Right lung (tissue), 5 donors: ENCODE data around the gene PTPRR. TPM values are rescaled to one million over a fixed set of nuclear protein-coding genes. Genes with fewer than 3 reads are reported as not detected.
"Not testable (repeated sequence)": the region's sequence is repeated elsewhere in the genome, so short reads cannot be mapped to it uniquely, and the experiment has no call there.

ENCODE experiments used
- DNase-seq, 2 donors: peaks; one replicate each; pipeline ENCODE4 v3.0.0-alpha.2; 2013
- polyA plus RNA-seq, 5 donors: library from polyadenylated mRNA; unstranded; fragments of 120-200 nt; gene quantifications; one replicate each; pipeline versions ENCODE4 v1.2.1 to v1.2.3, GENCODE V29; 2013; ENCODE audit warnings: inconsistent platforms in 1 of 5, low replicate concordance in 1 of 5; ENCODE audit not compliant: insufficient read length in 5 of 5, insufficient read depth in 1 of 5

PTPRR gene
- polyA plus RNA-seq, 5 donors: 0.10 to 0.32 (median 0.18) TPM

DNA sequence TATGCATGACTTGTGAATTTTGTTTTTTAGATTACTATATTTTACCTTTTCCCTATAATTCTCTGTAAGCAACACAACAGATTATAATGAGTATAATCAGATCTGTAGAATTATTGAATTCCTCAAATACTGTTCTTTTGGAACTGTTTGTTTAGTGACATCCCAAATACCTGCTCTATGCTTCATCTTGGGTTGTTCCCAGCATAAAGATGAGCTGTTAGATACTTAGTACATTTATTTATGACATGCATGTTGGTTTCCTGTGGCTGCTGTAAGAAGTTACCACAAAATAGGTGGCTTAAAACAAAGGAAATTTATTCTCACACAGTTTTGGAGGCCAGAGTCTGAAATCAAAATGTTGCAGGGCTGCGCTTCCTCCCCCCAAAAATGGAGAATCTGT, 78.4 kb downstream of the PTPRR start:
- DNase-seq: no peak

DNA sequence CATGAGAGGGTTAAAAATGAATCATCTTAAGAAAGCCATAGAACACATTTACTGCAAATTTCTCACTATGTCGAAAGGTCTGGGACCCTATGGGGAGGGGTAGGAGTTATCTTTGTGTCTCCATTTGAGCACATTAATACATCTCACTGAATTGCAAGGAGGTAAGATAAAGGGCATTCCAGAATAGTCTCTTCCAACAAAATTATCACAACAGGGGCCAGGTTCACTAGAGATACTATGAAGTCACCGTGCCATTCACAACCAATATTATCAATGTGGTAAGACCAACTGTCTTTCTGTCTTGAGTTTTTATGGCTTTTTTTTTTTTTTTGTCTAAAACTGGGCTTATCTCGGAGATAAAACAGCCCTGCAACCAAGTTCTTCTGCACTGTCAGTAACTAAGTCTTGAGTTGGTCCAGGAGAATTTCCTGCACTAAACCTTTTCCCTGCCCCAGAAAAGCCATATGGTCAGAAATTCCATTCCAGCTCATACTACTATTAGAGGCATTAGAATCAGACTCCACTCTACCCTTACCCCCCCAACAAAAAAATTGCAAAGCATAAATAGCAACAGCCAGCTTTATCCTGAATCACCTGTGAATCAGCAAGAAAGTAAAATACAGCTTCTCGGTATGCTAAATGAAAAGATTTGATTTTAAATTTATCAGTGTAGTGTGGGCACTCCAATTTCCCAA, 79.7 kb downstream of the PTPRR start:
- DNase-seq: no peak

DNA sequence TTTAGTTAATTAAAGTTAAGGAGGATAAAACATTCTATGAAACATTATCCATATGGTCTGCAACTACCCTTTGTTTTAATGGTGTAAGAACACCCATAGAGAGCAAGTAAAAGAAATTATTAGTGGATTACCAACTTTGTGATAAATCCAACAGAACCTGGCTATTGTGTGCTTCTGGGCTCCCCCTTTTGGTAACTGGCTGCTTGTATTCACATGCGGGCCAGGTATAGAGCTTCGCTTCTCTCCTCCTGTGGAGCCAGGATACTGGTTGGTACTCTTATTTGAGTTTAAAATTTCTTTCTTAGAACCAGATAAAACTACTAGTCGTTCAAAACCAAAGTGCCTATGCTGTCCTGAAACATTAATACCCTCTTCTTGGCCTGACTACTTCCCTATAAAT, 81.0 kb downstream of the PTPRR start:
- DNase-seq: no peak

DNA sequence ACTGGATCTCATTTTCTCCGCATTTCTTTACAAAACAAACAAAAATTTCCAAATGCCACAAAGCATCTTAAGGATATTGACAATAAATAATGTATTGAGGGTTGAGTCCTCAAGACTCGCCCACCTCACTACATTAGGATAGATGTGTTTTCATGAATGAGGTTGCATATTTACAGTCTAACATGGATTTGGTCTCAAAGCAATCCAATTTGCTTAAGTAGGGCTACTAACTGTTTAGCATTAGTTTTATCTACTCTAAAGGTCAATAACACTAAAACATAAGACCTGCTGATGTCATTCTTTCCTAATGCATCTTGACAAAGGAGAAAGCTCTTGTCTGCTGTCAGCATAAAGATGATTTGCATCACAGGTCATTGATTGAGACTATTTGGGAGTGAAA, 82.4 kb downstream of the PTPRR start:
- DNase-seq: no peak

DNA sequence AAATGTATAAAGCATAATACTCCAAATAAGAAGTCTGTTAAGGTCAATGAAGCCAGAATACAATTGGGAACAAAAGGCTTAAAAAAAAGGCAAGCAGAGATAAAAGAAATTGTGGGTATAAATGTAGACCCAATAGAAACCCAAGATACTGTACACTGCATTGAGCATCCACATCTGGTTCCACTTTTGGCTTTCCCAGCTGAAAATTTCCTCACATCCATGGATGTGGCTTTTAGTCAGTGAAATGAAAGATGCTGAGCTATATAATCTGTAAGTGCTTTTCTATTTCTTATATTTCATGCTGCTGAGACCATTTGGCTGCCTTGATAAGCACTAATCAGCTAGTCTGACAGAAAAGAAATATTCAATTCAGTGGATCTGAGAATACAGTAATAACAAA, 83.5 kb downstream of the PTPRR start:
- DNase-seq: no peak

DNA sequence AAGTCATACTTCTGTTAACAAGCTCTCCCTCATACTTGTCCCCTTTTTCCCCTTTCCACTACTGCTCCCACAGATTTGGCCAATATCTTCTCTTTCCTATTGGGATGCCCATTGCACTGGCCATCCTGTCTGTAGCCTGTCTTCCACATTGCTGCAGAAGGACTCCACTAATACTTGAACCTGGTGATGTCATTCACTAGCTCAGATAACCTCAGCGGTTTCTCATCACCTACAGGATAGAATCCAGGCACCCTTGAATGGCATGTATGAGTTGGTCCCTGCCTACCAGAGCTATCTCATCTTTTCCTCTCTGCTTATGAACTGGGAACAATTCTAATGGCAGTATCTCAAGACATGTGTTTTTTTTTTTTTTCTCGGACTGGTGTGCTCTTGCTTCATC, 84.6 kb downstream of the PTPRR start:
- DNase-seq: no peak

DNA sequence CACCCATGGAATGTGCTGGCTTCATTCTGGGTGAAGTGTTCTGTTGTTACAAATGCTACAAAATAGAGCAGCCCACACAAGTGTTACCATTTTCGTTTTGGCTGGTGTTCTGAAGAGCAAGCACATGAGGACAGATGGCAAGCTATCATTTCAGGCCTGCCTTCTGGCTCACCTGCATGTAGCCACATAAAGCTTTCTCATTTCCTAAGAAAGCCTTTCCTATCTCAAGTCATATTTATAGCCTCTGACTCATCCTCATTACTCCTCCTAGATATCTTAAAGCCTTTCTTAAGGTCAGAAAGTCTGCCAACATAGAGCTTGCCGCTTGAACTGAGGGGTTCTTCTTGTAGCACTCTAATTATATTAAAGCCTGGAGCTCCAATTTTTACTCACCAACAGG, 89.0 kb downstream of the PTPRR start:
- DNase-seq: no peak

DNA sequence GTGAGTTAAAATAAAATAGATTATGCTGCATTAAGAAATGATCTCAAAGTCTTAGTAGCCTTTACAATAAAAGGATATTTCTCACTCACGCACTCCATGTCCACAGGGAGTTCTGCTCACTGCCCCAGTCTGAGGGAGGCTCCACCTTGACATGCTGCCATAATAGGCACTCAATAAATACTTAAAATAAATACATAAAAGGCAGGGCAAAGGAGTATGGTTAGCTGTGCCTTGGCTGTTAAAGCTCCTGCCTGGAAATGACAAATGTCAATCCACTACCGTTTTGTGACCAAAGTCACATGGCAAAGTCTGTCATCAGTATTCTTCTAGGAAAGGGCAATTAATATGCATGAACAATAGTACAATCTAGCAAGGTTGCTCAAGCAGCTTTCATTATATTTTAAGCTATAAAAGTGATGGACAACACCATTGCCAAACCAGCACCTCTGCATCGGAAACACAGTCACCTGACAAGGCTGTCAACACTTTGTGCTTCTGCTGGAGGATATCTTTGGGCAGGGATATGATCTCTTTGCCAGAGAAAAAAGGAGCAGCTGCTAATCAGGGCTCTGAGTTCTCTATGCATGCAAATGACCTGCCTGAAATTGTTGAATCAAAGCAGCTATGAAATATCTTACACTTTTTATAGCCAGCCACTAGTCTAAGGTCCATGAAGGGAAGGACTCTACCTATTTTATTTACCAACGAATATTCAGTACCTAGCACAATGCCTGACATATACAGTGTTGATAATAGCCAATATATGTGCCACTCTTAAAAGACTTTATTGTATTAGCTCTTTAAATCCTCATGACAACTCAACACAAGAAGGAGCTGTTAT, 90.1 kb downstream of the PTPRR start:
- no peak for DNase-seq

DNA sequence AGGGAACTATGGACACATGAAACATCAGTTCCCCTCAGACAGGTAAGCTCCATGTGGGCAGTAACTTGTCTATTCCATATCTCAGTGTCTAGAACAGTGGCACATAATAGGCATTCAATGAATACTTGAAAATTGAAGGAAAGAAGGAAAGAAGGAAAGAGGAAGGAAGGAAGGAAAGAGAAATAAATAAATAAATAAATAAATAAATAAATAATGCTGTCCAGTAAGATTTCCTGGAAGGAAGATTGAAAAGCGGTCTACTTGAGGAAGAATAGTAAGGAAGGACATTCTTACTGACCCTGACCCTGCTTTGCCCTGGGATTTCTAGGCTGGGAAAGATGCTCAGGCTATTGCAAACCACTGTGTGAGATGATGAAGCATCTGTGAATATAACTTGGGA, 91.5 kb downstream of the PTPRR start:
- DNase-seq: no peak

DNA sequence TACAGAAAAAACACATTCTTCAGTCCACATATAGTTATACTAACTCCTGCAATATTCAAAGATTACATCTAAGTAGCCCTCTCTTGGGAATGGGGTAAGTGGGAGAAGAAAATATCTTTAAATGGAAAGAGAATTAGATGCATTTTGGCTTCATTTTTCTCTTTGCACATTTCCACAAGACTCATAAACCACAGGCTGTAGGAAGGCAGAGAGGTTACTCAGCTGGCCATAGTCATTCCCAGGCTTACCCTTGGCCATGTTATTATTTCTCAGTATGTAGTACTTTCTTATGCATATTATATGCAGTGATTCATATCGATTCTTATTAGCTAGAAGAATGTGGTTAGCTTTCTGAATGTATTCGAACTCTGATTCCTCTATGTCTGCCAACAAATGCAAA, 92.2 kb downstream of the PTPRR start:
- DNase-seq: no peak

DNA sequence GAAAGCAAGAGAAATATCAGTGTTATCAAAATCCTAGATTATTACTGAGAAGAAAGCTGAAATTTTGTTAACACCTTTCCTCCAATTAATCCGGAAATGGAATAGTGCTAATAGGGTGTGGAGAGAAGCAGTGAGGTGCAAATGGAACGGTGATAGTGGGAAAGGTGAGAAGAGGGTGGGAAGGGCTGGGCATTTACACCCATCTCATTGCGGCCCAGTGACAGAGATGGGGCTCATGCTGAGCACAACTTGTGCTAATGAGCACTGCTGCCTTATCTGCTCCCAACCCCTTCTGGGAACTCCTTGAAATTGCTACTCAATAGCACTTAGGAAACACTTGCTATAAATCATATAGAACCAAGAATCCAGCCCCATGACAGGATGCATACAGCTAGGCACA, 94.4 kb downstream of the PTPRR start:
- DNase-seq: no peak

DNA sequence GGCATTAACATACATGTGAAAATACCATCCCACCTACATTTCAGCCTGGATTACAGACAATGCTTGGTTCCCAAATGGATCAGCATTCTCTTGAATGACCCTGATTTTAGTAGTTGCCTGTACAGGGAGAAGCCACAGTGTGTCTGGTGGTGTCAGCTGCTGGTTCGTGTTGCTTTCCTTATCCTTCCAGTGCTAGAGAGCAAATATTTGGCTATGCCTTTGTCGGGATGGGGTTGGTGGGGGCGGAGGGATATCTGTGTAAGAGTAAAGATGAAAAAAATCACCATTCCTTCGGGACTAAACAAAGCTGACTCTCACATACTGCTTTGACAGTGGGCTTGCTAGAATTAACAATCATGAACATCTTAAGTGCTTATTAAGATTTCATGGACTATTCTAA, 96.0 kb downstream of the PTPRR start:
- no peak for DNase-seq

DNA sequence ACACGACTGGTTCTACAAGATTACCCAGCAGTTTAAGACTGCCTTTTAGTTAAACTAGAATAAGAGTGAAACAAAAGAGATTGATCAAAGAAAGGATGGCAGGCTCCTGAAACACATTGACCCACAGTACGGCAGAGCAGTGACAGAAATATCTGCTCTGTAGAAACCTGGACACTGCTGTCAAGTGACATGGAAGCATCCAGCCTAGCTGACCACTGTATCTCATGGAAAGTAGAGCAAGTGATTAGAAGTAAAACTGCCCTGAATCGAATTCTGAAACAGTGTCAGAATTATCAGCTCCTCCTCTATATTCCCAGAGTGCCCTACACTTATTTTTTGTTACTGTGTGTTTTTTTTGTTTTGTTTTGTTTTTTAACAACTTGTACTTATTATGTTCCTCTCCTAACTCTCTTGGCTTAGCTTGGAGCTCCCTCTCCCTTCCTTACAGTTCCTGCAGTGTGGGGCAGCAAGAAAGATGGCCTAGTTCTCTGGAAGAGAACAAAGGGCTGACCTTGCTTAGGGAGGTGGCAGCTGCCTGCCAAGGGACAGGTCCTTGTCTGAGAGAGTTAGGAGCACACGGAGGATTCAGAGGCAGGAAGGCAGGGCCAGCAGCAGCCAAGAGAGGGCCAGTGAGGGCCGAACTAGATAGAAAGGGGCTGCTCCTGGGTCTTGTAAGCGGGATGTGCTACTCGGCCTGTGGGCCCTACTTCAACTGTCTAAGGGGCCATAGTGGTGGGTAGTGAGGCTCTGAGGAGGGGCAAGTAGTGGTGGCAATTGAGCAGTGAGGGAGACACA, 97.2 kb downstream of the PTPRR start:
- no peak for DNase-seq

DNA sequence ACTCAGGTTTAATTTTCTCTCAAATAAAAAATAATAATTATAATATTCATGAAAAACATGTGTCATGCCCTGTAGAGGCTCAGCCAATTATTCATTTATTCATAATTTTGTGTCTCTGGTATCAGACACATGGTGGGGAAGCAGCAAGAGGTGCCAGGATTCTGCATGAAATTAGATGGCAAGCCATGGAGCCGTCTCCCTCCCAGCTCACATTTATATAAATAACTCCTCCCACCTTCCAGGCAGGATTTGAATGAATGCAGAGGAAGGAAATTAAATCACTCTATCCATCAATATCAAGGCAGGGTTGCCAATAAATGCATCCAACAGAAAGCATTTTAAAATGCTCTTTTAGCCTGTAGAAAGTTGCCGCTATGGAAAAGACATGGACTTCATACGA, 98.1 kb downstream of the PTPRR start:
- no peak for DNase-seq

DNA sequence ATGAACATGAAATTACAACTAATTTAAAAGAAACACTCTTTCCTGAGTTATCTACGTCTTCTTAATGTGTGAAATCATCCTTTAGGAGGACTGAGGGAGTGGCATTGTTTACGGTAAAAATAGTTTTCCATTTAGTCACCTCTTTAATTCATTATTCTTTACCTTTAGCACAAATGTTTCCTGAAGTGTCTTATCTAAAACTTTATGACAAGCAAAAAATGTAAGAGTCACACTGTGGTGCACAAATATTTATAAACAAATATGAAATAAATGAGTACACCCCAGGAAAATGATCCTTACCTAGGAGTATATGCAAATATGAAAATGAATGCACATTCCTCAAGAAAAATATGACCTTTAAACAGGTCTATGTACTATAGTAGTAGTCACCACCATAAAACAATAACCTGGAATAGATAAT, 104.6 kb downstream of the PTPRR start:
- no peak for DNase-seq

DNA sequence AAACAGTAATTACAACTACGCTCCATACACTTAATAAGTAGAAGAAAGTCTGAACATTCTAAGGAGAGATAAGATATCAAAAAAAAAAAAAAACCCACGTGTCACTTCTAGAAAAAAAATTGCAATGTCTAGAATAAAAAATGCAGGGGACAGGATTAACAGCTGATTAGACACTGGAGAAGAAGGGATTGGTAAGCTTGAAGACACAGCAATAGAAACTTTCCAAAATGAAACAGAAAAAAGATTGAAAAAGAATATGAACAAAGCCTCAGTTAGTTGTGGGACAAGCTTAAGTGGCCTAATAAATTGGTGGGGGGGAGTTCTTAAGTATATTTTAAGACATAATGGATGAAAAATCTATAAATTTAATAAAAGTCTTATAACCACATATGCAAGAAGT, 105.5 kb downstream of the PTPRR start:
- no peak for DNase-seq

DNA sequence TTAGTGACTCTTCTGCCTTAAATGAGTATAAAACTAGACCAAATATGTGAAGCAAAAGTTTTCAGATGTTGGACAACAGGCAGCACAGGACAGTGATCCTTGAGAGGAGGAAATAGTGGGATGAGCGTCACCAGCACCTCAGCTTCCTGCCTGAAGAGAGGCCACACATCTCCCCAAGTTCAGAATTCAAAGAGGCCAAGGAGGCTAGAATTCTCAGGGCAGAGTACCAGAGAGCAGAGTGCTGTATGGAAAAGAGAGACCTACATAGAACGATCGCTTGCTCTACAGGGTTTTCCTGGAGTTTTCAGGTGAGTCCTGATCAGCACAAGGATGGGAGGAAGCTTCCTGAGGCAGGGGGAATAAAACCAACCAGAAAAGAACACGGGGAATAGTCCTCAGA, 107.0 kb downstream of the PTPRR start:
- DNase-seq: no peak

DNA sequence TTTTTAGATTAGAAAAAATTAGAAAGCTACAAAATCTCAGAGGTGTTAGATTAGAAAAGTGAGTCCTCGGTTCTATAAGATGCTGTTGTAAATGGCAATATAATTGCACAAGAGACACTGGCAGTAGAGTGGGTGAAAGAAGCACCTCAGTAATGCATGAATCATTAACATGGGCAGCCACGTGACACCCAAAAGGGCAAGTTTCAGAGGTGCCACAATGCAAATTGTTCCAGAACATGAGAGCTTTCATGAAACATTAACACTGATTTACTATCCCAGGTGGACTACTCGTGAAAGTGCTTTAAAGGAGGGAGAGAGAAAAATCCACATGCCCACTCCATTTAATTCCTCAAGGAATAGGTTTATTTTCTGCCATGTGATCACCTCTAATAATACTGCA, 108.4 kb downstream of the PTPRR start:
- no peak for DNase-seq

DNA sequence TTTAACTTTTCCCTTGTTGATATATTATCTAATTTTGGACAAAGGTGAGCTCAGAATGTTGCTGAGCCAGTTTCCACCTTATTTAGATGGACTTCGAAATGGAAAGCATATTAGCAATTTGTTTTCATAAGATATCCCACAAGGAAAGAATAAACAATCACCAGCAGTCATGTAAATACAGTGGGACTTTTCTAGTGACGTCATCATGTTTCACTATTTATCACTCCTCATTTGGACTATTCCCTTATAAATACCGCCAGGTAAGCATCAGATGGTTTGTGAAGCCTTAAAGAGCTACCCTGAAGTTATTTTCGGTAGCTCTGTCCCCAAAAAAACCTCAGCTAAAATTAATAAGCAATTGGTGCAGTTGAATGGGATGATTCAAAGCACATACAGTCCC, 110.7 kb downstream of the PTPRR start:
- no peak for DNase-seq

DNA sequence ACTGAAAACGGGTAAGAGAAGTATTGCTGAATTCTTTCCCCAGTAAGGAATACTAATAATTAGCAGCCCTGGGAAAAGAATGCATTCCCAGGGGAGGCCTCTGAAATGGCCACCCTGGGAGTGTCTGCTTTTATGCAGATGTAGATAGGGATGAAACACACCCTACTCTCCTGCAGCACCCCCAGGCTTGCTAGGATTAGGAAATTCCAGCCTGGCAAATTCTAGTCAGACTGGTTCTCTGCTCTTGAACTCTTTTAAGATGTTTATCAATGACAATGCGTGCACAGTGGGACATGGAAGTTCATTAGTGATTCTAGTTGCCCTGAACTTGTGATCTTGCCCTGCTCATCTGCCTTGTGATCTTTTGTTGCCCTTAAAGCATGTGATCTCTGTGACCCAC, 112.5 kb downstream of the PTPRR start:
- DNase-seq: not testable (repeated sequence)

DNA sequence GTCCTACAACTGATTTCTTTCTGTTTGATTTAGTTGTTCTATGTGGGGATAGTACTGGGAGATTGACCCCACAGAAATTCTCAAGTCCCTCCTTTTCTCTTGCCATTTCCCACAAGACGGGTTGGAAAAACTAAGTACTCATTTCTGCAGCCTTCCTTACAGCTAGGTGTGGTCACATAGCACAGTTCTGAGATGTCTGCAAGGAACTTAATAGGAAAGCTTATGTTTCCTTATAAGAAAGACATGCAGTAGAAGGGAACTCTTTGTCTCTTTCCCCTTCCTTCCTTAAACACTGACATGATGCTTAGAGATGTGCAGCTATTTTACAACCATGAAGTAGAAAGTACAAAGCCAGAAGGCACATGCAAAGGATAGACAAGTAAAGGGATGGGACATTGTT, 113.7 kb downstream of the PTPRR start:
- no peak for DNase-seq

DNA sequence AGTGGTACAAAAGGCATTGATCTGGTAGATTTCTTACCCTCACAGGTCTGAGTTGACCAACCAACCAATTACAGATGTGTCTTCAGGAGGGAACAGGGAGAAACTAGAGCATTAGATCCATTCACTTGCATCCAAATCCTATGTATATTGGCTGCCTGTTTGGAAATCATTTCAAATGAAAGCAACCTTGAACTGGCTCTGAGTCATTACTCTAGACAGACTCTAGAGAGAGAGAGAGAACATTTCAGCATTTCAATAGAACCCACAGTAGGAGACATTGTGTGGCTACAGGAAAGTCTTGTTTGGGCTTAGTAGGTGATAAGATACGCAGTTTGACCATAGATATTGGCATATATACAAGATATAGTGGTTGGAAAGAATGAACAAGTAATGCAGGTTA, 114.5 kb downstream of the PTPRR start:
- DNase-seq: no peak
